ENCODE data around the gene LARGE1. TPM values are rescaled to one million over a fixed set of nuclear protein-coding genes. Genes with fewer than 3 reads are reported as not detected.

Gene LARGE1
- total and polyA plus RNA-seq, 2 of the 8 experiments (the other 6 are each of a cell fraction or from before 2014, with no cell fraction given) = 43.7 to 83.0 TPM

DNA sequence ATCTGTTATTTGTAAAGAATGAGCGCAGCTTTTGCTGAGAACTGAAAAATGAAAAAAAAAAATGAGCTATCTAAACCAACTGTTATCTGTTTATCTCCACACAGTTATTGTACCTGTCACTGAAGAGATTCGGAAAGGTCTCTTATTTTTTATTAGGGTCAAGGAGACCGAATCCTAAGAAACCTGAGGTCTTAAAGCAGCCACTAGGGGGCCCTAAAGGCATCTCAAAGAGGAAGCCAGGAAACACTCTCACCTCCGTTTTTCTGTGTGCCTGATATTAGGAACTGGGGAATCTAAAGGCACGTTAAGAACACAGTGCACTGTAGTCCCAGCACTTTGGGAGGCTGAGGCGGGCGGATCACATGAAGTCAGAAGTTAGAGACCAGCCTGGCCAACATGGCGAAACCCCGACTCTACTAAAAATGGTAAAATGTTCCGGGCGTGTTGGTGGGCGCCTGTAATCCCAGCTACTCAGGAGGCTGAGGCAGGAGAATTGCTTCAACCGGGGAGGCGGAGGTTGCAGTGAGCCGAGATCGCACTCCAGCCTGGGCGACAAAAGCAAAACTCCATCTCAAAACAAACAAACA is 3.5 kb upstream of the LARGE1 start (continued):
- TF ChIP-seq, protein P1, sequence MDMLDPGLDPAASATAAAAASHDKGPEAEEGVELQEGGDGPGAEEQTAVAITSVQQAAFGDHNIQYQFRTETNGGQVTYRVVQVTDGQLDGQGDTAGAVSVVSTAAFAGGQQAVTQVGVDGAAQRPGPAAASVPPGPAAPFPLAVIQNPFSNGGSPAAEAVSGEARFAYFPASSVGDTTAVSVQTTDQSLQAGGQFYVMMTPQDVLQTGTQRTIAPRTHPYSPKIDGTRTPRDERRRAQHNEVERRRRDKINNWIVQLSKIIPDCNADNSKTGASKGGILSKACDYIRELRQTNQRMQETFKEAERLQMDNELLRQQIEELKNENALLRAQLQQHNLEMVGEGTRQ (IDR thresholded peaks at IDR 0.05; ENCODE audit: low read length) = no peak
- TF ChIP-seq ZNF274 (IDR thresholded peaks at IDR 0.05; ENCODE audit: borderline replicate concordance, extremely low read depth, low read length) = no peak
- no peak for TF ChIP-seq E2F6 (IDR thresholded peaks at IDR 0.05)
- TF ChIP-seq YY1 (IDR thresholded peaks at IDR 0.05; ENCODE audit: low read depth, low read length) = no peak
- TF ChIP-seq NANOG (IDR thresholded peaks at IDR 0.05; ENCODE audit: insufficient read depth, low read depth, low read length, poor library complexity, severe bottlenecking) = no peak
- no peak for TF ChIP-seq RXRA (IDR thresholded peaks at IDR 0.05; ENCODE audit: insufficient read depth, low read depth, low read length)
- no peak for TF ChIP-seq SP2 (IDR thresholded peaks at IDR 0.05; ENCODE audit: low read length)
- no peak for TF ChIP-seq RBBP5 (IDR thresholded peaks at IDR 0.05; ENCODE audit: borderline replicate concordance, low read depth, low read length)
- no peak for TF ChIP-seq JUND (IDR thresholded peaks at IDR 0.05; ENCODE audit: low read length)
